ENCODE measurements around the gene ATRIP. TPM values are rescaled to one million over a fixed set of nuclear protein-coding genes. Genes with fewer than 3 reads are reported as not detected.

Gene ATRIP
- total and polyA plus RNA-seq, 9 donors: 3.9 to 11.4 (median 6.4) TPM

- no peak for DNase-seq
- H3K27ac ChIP-seq: no peak overlapping the region
- no peaks in the 10 kb centered on the region for H3K27me3 ChIP-seq
- H3K4me3 ChIP-seq: no peak overlapping the region
- no peaks in the 10 kb centered on the region for H3K36me3 ChIP-seq
- TF ChIP-seq EP300 (IDR thresholded peaks at IDR 0.05) (no peak), POLR2A (IDR thresholded peaks at IDR 0.05) (no peak), CTCF (IDR thresholded peaks at IDR 0.05) (no peak)
- no peaks in the 10 kb centered on the region for H3K9me3 ChIP-seq
- H3K4me1 ChIP-seq (ENCODE audit: insufficient read depth): no peaks in the 10 kb centered on the region
- 86 to 89% (median 88%) methylated on average over 7 of the region's 7 CpGs for WGBS, 3 donors
- intact Hi-C loops (cut with DNase I): no loop called here
Measured at GRCh38 chr3:48492461-48493202, 46.1 kb downstream of the ATRIP start.

- Histone ChIP-seq H3K4me1 (ENCODE audit: insufficient read depth) (no peaks in the 10 kb centered on the region), H3K27ac (no peak overlapping the region), H3K9me3 (no peaks in the 10 kb centered on the region), H3K27me3 (no peaks in the 10 kb centered on the region), H3K36me3 (no peaks in the 10 kb centered on the region), H3K4me3 (no peak overlapping the region)
- intact Hi-C loops (cut with DNase I): no loop called here
- no peak for DNase-seq
- WGBS, 3 donors: 90 to 94% (median 90%) methylated on average over 3 of the region's 3 CpGs
- TF ChIP-seq CTCF (IDR thresholded peaks at IDR 0.05): no peak
- TF ChIP-seq EP300 (IDR thresholded peaks at IDR 0.05): no peak
- no peak for TF ChIP-seq POLR2A (IDR thresholded peaks at IDR 0.05)
Measured at GRCh38 chr3:48493203-48493501, 46.6 kb downstream of the ATRIP start.

- WGBS, 3 donors: 90 to 97% (median 93%) methylated on average over 2 to 5 of the region's 5 CpGs
- DNase-seq: no peak
- Histone ChIP-seq H3K27me3 (no peaks in the 10 kb centered on the region), H3K4me3 (no peak overlapping the region), H3K9me3 (no peaks in the 10 kb centered on the region), H3K36me3 (no peaks in the 10 kb centered on the region), H3K4me1 (ENCODE audit: insufficient read depth) (peaks cover 13% of the 10 kb centered on the region), H3K27ac (no peak overlapping the region)
- no peak for TF ChIP-seq POLR2A (IDR thresholded peaks at IDR 0.05)
- TF ChIP-seq EP300 (IDR thresholded peaks at IDR 0.05): no peak
- TF ChIP-seq CTCF (IDR thresholded peaks at IDR 0.05): no peak
- intact Hi-C loops (cut with DNase I): no loop called here
Measured at GRCh38 chr3:48500656-48501055, 54.1 kb downstream of the ATRIP start.

GRCh38 chr3:48501196-48501595, 54.7 kb downstream of the ATRIP start:
- Histone ChIP-seq H3K27ac (no peak overlapping the region), H3K36me3 (no peaks in the 10 kb centered on the region), H3K4me3 (no peak overlapping the region), H3K4me1 (ENCODE audit: insufficient read depth) (peaks cover 13% of the 10 kb centered on the region), H3K27me3 (no peaks in the 10 kb centered on the region), H3K9me3 (no peaks in the 10 kb centered on the region)
- TF ChIP-seq EP300 (IDR thresholded peaks at IDR 0.05): no peak
- TF ChIP-seq CTCF (IDR thresholded peaks at IDR 0.05): no peak
- no peak for TF ChIP-seq POLR2A (IDR thresholded peaks at IDR 0.05)
- DNase-seq: no peak
- intact Hi-C loops (cut with DNase I): no loop called here
- WGBS, 3 donors: 76 to 88% (median 79%) methylated on average over 7 of the region's 7 CpGs
